OCI-LY7 (cell line): Measurements from ENCODE around the gene CPT2. TPM values are rescaled to one million over a fixed set of nuclear protein-coding genes. Genes with fewer than 3 reads are reported as not detected.

Experiments used
- BruUV-seq: library from RNA; stranded (reverse); fragments of 400-500 nt; replicated peaks from 2 replicates; lab custom pipeline; 2021; lab: Mats Ljungman, UMichigan
- CTCF ChIA-PET: fragments of 300-600 bp; sonication (Branson Sonifier 250); formaldehyde crosslinking; loops from one replicate; lab custom pipeline; 2022; ENCODE audit warnings: antibody characterized with exemption; ENCODE audit not compliant: unreplicated experiment; lab: Charles Lee
- POLR2A ChIA-PET: fragments of 300-600 bp; sonication (Branson Sonifier 250); formaldehyde crosslinking; loops from one replicate; lab custom pipeline; 2022; ENCODE audit warnings: antibody characterized with exemption; lab: Charles Lee
- DNase-seq: peaks from one replicate; pipeline ENCODE4 v3.0.0-alpha.2; 2015; ENCODE audit warnings: low spot score
- H2AFZ ChIP-seq: fragments of 200-600 bp; sonication (generic), shearing (Covaris generic); 2 replicates; pipeline ENCODE4 v1.6.1; 2014; ENCODE audit warnings: mild to moderate bottlenecking, antibody characterized with exemption, low read length, moderate library complexity
- H3K27ac ChIP-seq: fragments of 200-600 bp; sonication (generic); 2 replicates; pipeline ENCODE4 v1.5.1; 2014; ENCODE audit warnings: mixed run types, low read depth, mild to moderate bottlenecking, moderate library complexity, low read length, inconsistent platforms; ENCODE audit not compliant: poor library complexity, severe bottlenecking
- H3K36me3 ChIP-seq: fragments of 200-600 bp; sonication (generic); 2 replicates; pipeline ENCODE4 v1.6.1; 2014; ENCODE audit warnings: mild to moderate bottlenecking, antibody characterized with exemption, low read length, moderate library complexity, mixed read lengths; ENCODE audit not compliant: insufficient read depth
- H3K4me1 ChIP-seq: fragments of 200-600 bp; sonication (generic); 2 replicates; pipeline ENCODE4 v1.5.1; 2014; ENCODE audit warnings: mild to moderate bottlenecking, low read length; ENCODE audit not compliant: insufficient read depth, poor library complexity, severe bottlenecking
- H3K4me2 ChIP-seq: fragments of 200-600 bp; sonication (generic); 2 replicates; pipeline ENCODE4 v1.6.1; 2014; ENCODE audit warnings: mild to moderate bottlenecking, low read length
- H3K4me3 ChIP-seq: fragments of 200-600 bp; sonication (generic); 2 replicates; pipeline ENCODE4 v1.5.1; 2014; ENCODE audit warnings: mild to moderate bottlenecking, low read depth, low read length; ENCODE audit not compliant: poor library complexity, severe bottlenecking
- H3K79me2 ChIP-seq: fragments of 200-600 bp; sonication (generic); 2 replicates; pipeline ENCODE4 v1.6.1; 2016; ENCODE audit warnings: low read depth, mild to moderate bottlenecking, low read length, moderate library complexity, mixed read lengths; ENCODE audit not compliant: insufficient read depth
- H3K9me2 ChIP-seq: fragments of 200-600 bp; sonication (generic); 2 replicates; pipeline ENCODE4 v1.6.1; 2016; ENCODE audit warnings: mild to moderate bottlenecking, low read length, mixed read lengths; ENCODE audit not compliant: insufficient read depth
- H3K9me3 ChIP-seq: fragments of 200-600 bp; sonication (generic); 2 replicates; pipeline ENCODE4 v1.6.1; 2014; ENCODE audit warnings: mild to moderate bottlenecking, mixed run types, low read length, mixed read lengths
- H4K20me1 ChIP-seq: fragments of 200-600 bp; sonication (generic); 2 replicates; pipeline ENCODE4 v1.6.1; 2014; ENCODE audit warnings: mild to moderate bottlenecking, antibody characterized with exemption, low read length, moderate library complexity, mixed read lengths; ENCODE audit not compliant: insufficient read depth
- CTCF ChIP-seq: fragments of 200-600 bp; sonication (generic); conservative IDR thresholded peaks from 2 replicates; pipeline ENCODE4 v1.5.1; 2014; ENCODE audit warnings: mild to moderate bottlenecking, antibody characterized with exemption, low read length, moderate library complexity, mixed read lengths
- EZH2phosphoT487 ChIP-seq: fragments of 200-600 bp; sonication (generic); IDR thresholded peaks from 2 replicates; pipeline ENCODE4 v1.6.1; 2018; ENCODE audit warnings: low read depth, borderline replicate concordance, mild to moderate bottlenecking, mixed run types, antibody characterized with exemption, low read length, moderate library complexity, mixed read lengths
- intact Hi-C: fragments of 100-400 bp; cut with micrococcal nuclease; formaldehyde crosslinking; loops from one replicate; pipeline ENCODE4 v1.10.0; 2022; ENCODE audit not compliant: unreplicated experiment
- total RNA-seq, 2 experiments: library from RNA; depleted of rRNA in 1 of 2; stranded (reverse); fragments of >200 nt in 1 of 2; shearing (Covaris generic) in 1 of 2; gene quantifications; 2 replicates each; pipeline ENCODE4 v1.2.3, GENCODE V29; 2014 to 2022

The CPT2 gene
- total RNA-seq, 2 experiments from 2014 or later, result 19.9 to 26.6 TPM

GRCh38 chr1:53206735-53207379, 10.2 kb downstream of the CPT2 start:
- Histone ChIP-seq H2AFZ (no peak overlapping the region), H3K9me2 (no peaks in the 10 kb centered on the region), H3K4me3 (no peak overlapping the region), H3K79me2 (no peaks in the 10 kb centered on the region), H4K20me1 (no peaks in the 10 kb centered on the region), H3K4me1 (no peaks in the 10 kb centered on the region), H3K4me2 (no peak overlapping the region), H3K9me3 (peaks cover 17% of the 10 kb centered on the region), H3K27ac (no peak overlapping the region), H3K36me3 (peaks cover 98% of the 10 kb centered on the region)
- ChIA-PET POLR2A (no interaction called here), CTCF (no interaction called here)
- intact Hi-C loops, result no loop called here
- DNase-seq, result no peak
- no TSS peak for BruUV-seq
- no peak for TF ChIP-seq CTCF

- Histone ChIP-seq H3K4me3 (no peak overlapping the region), H3K4me1 (no peaks in the 10 kb centered on the region), H3K27ac (no peak overlapping the region), H3K4me2 (no peak overlapping the region), H3K36me3 (peaks cover 95% of the 10 kb centered on the region), H3K9me3 (peaks cover 17% of the 10 kb centered on the region), H4K20me1 (no peaks in the 10 kb centered on the region), H3K9me2 (no peaks in the 10 kb centered on the region), H2AFZ (no peak overlapping the region), H3K79me2 (no peaks in the 10 kb centered on the region)
- DNase-seq, result no peak
- no peak for TF ChIP-seq CTCF
- no peak for TF ChIP-seq EZH2phosphoT487
- BruUV-seq, result no TSS peak
- ChIA-PET POLR2A (no interaction called here), CTCF (no interaction called here)
- intact Hi-C loops, result no loop called here
Measured at GRCh38 chr1:53207726-53208125, 11.1 kb downstream of the CPT2 start.

DNA sequence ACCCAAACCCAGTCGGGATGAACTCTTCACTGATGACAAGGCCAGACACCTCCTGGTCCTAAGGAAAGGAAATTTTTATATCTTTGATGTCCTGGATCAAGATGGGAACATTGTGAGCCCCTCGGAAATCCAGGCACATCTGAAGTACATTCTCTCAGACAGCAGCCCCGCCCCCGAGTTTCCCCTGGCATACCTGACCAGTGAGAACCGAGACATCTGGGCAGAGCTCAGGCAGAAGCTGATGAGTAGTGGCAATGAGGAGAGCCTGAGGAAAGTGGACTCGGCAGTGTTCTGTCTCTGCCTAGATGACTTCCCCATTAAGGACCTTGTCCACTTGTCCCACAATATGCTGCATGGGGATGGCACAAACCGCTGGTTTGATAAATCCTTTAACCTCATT, 13.7 kb downstream of the CPT2 start:
- no peak for TF ChIP-seq EZH2phosphoT487
- TF ChIP-seq CTCF, result no peak
- TSS peak; percentile 50 for BruUV-seq
- H3K4me1 ChIP-seq, result no peaks in the 10 kb centered on the region
- no peaks in the 10 kb centered on the region for H3K9me2 ChIP-seq
- no peak for DNase-seq
- ChIA-PET CTCF (no interaction called here), POLR2A (no interaction called here)
- H3K79me2 ChIP-seq, result no peaks in the 10 kb centered on the region
- H2AFZ ChIP-seq, result no peak overlapping the region
- H3K36me3 ChIP-seq, result peaks cover 89% of the 10 kb centered on the region
- intact Hi-C loops, result no loop called here
- H3K9me3 ChIP-seq, result peaks cover 14% of the 10 kb centered on the region
- no peak overlapping the region for H3K27ac ChIP-seq
- H3K4me2 ChIP-seq, result no peak overlapping the region
- no peaks in the 10 kb centered on the region for H4K20me1 ChIP-seq
- H3K4me3 ChIP-seq, result no peak overlapping the region
